Liver (tissue), 3 donors: ENCODE data around the gene XK.

Source experiments
- HNF4A ChIP-seq, 2 donors: conservative IDR thresholded peaks; 2 replicates each; pipeline ENCODE4 v1.6.1; 2016; ENCODE audit warnings: antibody characterized with exemption in 2 of 2, mild to moderate bottlenecking in 2 of 2
- JUND ChIP-seq, 2 donors: IDR thresholded peaks; 2 replicates each; pipeline ENCODE4 v1.6.1; 2016; ENCODE audit warnings: antibody characterized with exemption in 2 of 2
- NR2F2 ChIP-seq: IDR thresholded peaks from 2 replicates; pipeline ENCODE4 v1.6.1; 2016; ENCODE audit warnings: antibody characterized with exemption
- RAD21 ChIP-seq, 2 donors: IDR thresholded peaks; 2 replicates each; pipeline ENCODE4 v1.6.1; 2016; ENCODE audit warnings: antibody characterized with exemption in 2 of 2, mild to moderate bottlenecking in 2 of 2
- RXRA ChIP-seq, 2 donors: IDR thresholded peaks; 2 replicates each; pipeline ENCODE4 v1.6.1; 2017 to 2018; ENCODE audit warnings: antibody characterized with exemption in 2 of 2, mild to moderate bottlenecking in 1 of 2
- SP1 ChIP-seq: IDR thresholded peaks from 2 replicates; pipeline ENCODE4 v1.6.1; 2018; ENCODE audit warnings: antibody characterized with exemption, mild to moderate bottlenecking
- TAF1 ChIP-seq: conservative IDR thresholded peaks from 2 replicates; pipeline ENCODE4 v1.6.1; 2016; ENCODE audit warnings: antibody characterized with exemption, mild to moderate bottlenecking
- YY1 ChIP-seq: IDR thresholded peaks from 2 replicates; pipeline ENCODE4 v1.6.1; 2016; ENCODE audit warnings: antibody characterized with exemption, mild to moderate bottlenecking
- TF ChIP-seq, protein P1 (sequence below): fragments of 150-350 bp; IDR thresholded peaks from 2 replicates; pipeline ENCODE4 v1.5.1; 2017; ENCODE audit warnings: improper control_type of control experiment, low read depth, low read length; ENCODE audit not compliant: missing input control
- TF ChIP-seq, protein P2 (sequence below): IDR thresholded peaks from 2 replicates; pipeline ENCODE4 v1.6.1; 2016; ENCODE audit warnings: antibody characterized with exemption
- TF ChIP-seq, protein P3 (sequence below): IDR thresholded peaks from 2 replicates; pipeline ENCODE4 v1.6.1; 2016; ENCODE audit warnings: antibody characterized with exemption, mild to moderate bottlenecking
- TF ChIP-seq, protein P4 (sequence below): IDR thresholded peaks from 2 replicates; pipeline ENCODE4 v1.6.1; 2016; ENCODE audit warnings: antibody characterized with exemption
- TF ChIP-seq, protein P5 (sequence below): IDR thresholded peaks from 2 replicates; pipeline ENCODE4 v1.6.1; 2016; ENCODE audit warnings: antibody characterized with exemption
- donor health status: healthy.
- donor health status: healthy.

DNA sequence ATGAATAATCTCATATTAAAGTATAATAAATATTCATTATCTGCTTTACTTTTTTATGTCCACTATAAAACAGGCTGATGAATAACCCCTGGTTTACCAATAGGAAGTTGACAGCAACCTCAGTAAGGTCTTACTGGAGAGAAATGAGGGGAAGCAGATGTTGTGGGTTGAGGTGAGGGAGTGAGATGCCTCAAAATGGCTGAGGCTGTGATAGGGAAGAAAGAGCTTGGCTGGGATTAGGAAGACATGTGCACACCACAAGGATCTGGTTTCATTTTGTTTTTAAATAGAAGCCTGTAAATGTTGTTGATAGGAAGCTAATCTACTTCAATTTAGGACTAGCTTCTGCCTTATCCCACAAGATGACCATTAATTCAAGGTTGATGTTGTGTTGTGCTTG is 79.9 kb downstream of the XK start:
- TF ChIP-seq, protein P1, sequence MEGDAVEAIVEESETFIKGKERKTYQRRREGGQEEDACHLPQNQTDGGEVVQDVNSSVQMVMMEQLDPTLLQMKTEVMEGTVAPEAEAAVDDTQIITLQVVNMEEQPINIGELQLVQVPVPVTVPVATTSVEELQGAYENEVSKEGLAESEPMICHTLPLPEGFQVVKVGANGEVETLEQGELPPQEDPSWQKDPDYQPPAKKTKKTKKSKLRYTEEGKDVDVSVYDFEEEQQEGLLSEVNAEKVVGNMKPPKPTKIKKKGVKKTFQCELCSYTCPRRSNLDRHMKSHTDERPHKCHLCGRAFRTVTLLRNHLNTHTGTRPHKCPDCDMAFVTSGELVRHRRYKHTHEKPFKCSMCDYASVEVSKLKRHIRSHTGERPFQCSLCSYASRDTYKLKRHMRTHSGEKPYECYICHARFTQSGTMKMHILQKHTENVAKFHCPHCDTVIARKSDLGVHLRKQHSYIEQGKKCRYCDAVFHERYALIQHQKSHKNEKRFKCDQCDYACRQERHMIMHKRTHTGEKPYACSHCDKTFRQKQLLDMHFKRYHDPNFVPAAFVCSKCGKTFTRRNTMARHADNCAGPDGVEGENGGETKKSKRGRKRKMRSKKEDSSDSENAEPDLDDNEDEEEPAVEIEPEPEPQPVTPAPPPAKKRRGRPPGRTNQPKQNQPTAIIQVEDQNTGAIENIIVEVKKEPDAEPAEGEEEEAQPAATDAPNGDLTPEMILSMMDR = no peak
- TF ChIP-seq TAF1 (no peak), RAD21 (IDR thresholded peaks at IDR 0.05) (no peak), YY1 (no peak), SP1 (no peak), JUND (IDR thresholded peaks at IDR 0.05) (no peak), NR2F2 (no peak), HNF4A (conservative IDR thresholded peaks at IDR 0.05) (no peak), RXRA (IDR thresholded peaks at IDR 0.05) (no peak)
- TF ChIP-seq, protein P2, sequence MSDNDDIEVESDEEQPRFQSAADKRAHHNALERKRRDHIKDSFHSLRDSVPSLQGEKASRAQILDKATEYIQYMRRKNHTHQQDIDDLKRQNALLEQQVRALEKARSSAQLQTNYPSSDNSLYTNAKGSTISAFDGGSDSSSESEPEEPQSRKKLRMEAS = no peak
- TF ChIP-seq, protein P3, sequence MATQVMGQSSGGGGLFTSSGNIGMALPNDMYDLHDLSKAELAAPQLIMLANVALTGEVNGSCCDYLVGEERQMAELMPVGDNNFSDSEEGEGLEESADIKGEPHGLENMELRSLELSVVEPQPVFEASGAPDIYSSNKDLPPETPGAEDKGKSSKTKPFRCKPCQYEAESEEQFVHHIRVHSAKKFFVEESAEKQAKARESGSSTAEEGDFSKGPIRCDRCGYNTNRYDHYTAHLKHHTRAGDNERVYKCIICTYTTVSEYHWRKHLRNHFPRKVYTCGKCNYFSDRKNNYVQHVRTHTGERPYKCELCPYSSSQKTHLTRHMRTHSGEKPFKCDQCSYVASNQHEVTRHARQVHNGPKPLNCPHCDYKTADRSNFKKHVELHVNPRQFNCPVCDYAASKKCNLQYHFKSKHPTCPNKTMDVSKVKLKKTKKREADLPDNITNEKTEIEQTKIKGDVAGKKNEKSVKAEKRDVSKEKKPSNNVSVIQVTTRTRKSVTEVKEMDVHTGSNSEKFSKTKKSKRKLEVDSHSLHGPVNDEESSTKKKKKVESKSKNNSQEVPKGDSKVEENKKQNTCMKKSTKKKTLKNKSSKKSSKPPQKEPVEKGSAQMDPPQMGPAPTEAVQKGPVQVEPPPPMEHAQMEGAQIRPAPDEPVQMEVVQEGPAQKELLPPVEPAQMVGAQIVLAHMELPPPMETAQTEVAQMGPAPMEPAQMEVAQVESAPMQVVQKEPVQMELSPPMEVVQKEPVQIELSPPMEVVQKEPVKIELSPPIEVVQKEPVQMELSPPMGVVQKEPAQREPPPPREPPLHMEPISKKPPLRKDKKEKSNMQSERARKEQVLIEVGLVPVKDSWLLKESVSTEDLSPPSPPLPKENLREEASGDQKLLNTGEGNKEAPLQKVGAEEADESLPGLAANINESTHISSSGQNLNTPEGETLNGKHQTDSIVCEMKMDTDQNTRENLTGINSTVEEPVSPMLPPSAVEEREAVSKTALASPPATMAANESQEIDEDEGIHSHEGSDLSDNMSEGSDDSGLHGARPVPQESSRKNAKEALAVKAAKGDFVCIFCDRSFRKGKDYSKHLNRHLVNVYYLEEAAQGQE = no peak
- TF ChIP-seq, protein P4, sequence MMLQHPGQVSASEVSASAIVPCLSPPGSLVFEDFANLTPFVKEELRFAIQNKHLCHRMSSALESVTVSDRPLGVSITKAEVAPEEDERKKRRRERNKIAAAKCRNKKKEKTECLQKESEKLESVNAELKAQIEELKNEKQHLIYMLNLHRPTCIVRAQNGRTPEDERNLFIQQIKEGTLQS = no peak
- TF ChIP-seq, protein P5, sequence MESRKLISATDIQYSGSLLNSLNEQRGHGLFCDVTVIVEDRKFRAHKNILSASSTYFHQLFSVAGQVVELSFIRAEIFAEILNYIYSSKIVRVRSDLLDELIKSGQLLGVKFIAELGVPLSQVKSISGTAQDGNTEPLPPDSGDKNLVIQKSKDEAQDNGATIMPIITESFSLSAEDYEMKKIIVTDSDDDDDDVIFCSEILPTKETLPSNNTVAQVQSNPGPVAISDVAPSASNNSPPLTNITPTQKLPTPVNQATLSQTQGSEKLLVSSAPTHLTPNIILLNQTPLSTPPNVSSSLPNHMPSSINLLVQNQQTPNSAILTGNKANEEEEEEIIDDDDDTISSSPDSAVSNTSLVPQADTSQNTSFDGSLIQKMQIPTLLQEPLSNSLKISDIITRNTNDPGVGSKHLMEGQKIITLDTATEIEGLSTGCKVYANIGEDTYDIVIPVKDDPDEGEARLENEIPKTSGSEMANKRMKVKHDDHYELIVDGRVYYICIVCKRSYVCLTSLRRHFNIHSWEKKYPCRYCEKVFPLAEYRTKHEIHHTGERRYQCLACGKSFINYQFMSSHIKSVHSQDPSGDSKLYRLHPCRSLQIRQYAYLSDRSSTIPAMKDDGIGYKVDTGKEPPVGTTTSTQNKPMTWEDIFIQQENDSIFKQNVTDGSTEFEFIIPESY = no peak
